Colonic mucosa (tissue), 4 donors: Measurements from ENCODE around the gene MRPS18C. TPM values are rescaled to one million over a fixed set of nuclear protein-coding genes. Genes with fewer than 3 reads are reported as not detected.

Experiments
- DNase-seq: peaks from one replicate; pipeline ENCODE4 v3.0.0-alpha.2; 2020
- H3K27ac ChIP-seq: fragments of 200-600 bp; one replicate; pipeline ENCODE4 v1.8.0; 2021
- H3K27me3 ChIP-seq: fragments of 200-600 bp; one replicate; pipeline ENCODE4 v1.8.0; 2021
- H3K36me3 ChIP-seq: fragments of 200-600 bp; one replicate; pipeline ENCODE4 v1.8.0; 2021
- H3K4me1 ChIP-seq: fragments of 200-600 bp; one replicate; pipeline ENCODE4 v1.8.0; 2021; ENCODE audit warnings: mild to moderate bottlenecking
- H3K4me3 ChIP-seq: fragments of 200-600 bp; one replicate; pipeline ENCODE4 v1.8.0; 2021
- H3K9ac ChIP-seq, 2 donors: one replicate each; pipeline ENCODE4 v1.7.0; 2013; ENCODE audit warnings: control low read depth in 2 of 2, low read depth in 2 of 2, low read length in 2 of 2
- H3K9me3 ChIP-seq: fragments of 200-600 bp; one replicate; pipeline ENCODE4 v1.8.0; 2021
- CTCF ChIP-seq: fragments of 200-600 bp; IDR thresholded peaks from one replicate; pipeline ENCODE4 v1.8.0; 2022; ENCODE audit warnings: antibody characterized with exemption, mild to moderate bottlenecking
- intact Hi-C: fragments of 100-400 bp; cut with DNase I; formaldehyde crosslinking; loops from one replicate; pipeline ENCODE4 v1.14.1; 2022
- total RNA-seq, 2 donors: library from RNA; stranded (reverse); fragmentation: NEBNext Ultra II Directional in 1 of 2; extraction: Animal tissue kit (Norgen Biotek cat#: 25700) in 1 of 2; gene quantifications; one replicate each; pipeline ENCODE4 v1.2.1, GENCODE V29; 2021
- donor health status: healthy.
- donor health status: DM: no; HTN: no; CAD: no.
- donor health status: DM: no; HTN: no; CAD: no.

The MRPS18C gene
- total RNA-seq, 2 donors from 2014 or later = 38.2 to 57.6 TPM

GRCh38 chr4:83431200-83431599 lies 24.7 kb upstream of the MRPS18C start:
- H3K36me3 ChIP-seq = no peaks in the 10 kb centered on the region

GRCh38 chr4:83436680-83437079 lies 19.2 kb upstream of the MRPS18C start:
- no peak overlapping the region for H3K27ac ChIP-seq
- no peak overlapping the region for H3K4me3 ChIP-seq
- H3K4me1 ChIP-seq = no peaks in the 10 kb centered on the region
- no peak overlapping the region for H3K9ac ChIP-seq
- DNase-seq = no peak
- no peaks in the 10 kb centered on the region for H3K9me3 ChIP-seq
- H3K36me3 ChIP-seq = no peaks in the 10 kb centered on the region
- no peaks in the 10 kb centered on the region for H3K27me3 ChIP-seq
- no peak for TF ChIP-seq CTCF
- intact Hi-C loops = no loop called here

More at GRCh38 chr4:83431200-83431599, 24.7 kb upstream of the MRPS18C start:
- DNase-seq = no peak
- Histone ChIP-seq H3K4me3 (no peak overlapping the region), H3K9ac (no peak overlapping the region), H3K27ac (no peak overlapping the region), H3K4me1 (no peaks in the 10 kb centered on the region), H3K9me3 (no peaks in the 10 kb centered on the region), H3K27me3 (no peaks in the 10 kb centered on the region)
- intact Hi-C loops = no loop called here
- TF ChIP-seq CTCF = no peak

- TF ChIP-seq CTCF = no peak
- intact Hi-C loops = no loop called here
- H3K36me3 ChIP-seq = no peaks in the 10 kb centered on the region
- H3K27me3 ChIP-seq = no peaks in the 10 kb centered on the region
- no peaks in the 10 kb centered on the region for H3K9me3 ChIP-seq
- no peak overlapping the region for H3K27ac ChIP-seq
- H3K4me1 ChIP-seq = no peaks in the 10 kb centered on the region
- no peak overlapping the region for H3K9ac ChIP-seq
- DNase-seq = no peak
- no peak overlapping the region for H3K4me3 ChIP-seq
Observed at GRCh38 chr4:83438719-83439118, 17.1 kb upstream of the MRPS18C start.

GRCh38 chr4:83440148-83440814 lies 15.6 kb upstream of the MRPS18C start:
- TF ChIP-seq CTCF = no peak
- intact Hi-C loops = no loop called here
- Histone ChIP-seq H3K4me3 (no peak overlapping the region), H3K27ac (no peak overlapping the region), H3K4me1 (no peaks in the 10 kb centered on the region), H3K27me3 (no peaks in the 10 kb centered on the region), H3K36me3 (no peaks in the 10 kb centered on the region), H3K9me3 (no peaks in the 10 kb centered on the region), H3K9ac (no peak overlapping the region)
- DNase-seq = no peak

- H3K4me1 ChIP-seq = no peaks in the 10 kb centered on the region
- TF ChIP-seq CTCF = no peak
- no peak overlapping the region for H3K4me3 ChIP-seq
- no peak overlapping the region for H3K27ac ChIP-seq
- no peaks in the 10 kb centered on the region for H3K9me3 ChIP-seq
- no peak overlapping the region for H3K9ac ChIP-seq
- intact Hi-C loops = no loop called here
- DNase-seq = no peak
- H3K36me3 ChIP-seq = no peaks in the 10 kb centered on the region
- no peaks in the 10 kb centered on the region for H3K27me3 ChIP-seq
Observed at GRCh38 chr4:83440899-83441298, 15.0 kb upstream of the MRPS18C start.
